Measurements from ENCODE around the gene SPTAN1. TPM values are rescaled to one million over a fixed set of nuclear protein-coding genes. Genes with fewer than 3 reads are reported as not detected.
"Not testable (repeated sequence)": the region's sequence is repeated elsewhere in the genome, so short reads cannot be mapped to it uniquely, and the experiment has no call there.

The SPTAN1 gene
- 100 to 1,000 TPM; 162 to 166 TPM for total RNA-seq

- ChIA-PET POLR2A (interaction anchor here (0.5 to 1.6 kb wide), 9 partner anchors 8 to 361 kb away, joined by 3 to 6 read pairs (median 4); partner anchors contain the start of genes CIZ1 and GLE1), CTCF (interaction anchor here (0.8 to 1.5 kb wide), 4 partner anchors 10 to 621 kb away, joined by 3 to 4 read pairs (median 3); no protein-coding TSS in a partner anchor)
Observed at GRCh38 chr9:128552153-128552743, at the start of gene SPTAN1. Gene SPTAN1 (plus strand): TSS chr9:128552587. CDS start chr9:128566741, 14,154 bp downstream.

DNA sequence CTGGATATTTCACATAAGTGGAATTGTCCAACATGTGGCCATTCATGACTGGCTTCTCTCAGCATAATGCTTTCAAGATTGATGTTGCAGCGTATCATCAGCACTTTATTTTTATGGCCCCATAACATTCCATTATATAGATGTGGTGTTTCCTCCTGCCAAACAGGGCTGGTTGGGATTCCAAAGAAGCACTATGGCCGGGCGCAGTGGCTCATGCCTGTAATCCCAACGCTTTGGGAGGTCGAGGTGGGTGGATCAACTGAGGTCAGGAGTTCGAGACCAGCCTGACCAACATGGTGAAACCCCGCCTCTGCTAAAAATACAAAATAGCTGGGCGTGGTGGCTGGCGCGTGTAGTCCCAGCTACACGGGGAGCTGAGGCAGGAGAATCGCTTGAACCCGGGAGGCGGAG, 49.0 kb upstream of the SPTAN1 start:
- POLR2A ChIA-PET, CTCF ChIA-PET: not testable (repeated sequence)

DNA sequence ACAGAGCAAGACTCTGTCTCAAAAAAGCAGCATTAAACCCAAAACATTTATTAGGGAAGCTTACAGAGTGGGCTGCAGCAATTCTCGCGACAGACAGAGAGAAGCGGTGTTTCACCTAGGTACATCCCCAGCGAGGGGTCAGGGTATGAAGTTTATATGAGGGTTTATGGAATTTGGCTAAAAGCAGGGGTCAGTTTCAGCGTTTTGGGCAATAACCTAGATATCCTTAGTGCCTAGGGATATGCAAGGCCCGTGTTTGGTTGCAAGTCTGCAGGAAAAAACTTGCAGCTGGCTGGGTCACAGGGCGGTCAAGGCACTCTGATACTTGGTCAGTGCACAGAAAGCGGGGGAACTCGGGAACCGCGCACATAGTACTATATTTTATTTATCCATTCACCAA, 48.5 kb upstream of the SPTAN1 start:
- ChIA-PET POLR2A (no interaction called here), CTCF (no interaction called here)

- ChIA-PET POLR2A (interaction anchor here (0.5 to 1.3 kb wide), 6 partner anchors 46 to 708 kb away, joined by 4 to 5 read pairs (median 4); partner anchors contain the start of genes SPTAN1 and URM1), CTCF (interaction anchor here (0.8 to 1.1 kb wide), 4 partner anchors 66 to 210 kb away, joined by 3 read pairs; no protein-coding TSS in a partner anchor)
Observed at GRCh38 chr9:128504485-128505413, 47.6 kb upstream of the SPTAN1 start, which contains the start of gene GLE1. Gene GLE1 (plus strand): TSS chr9:128504719. CDS start chr9:128504806, 87 bp downstream.

- POLR2A ChIA-PET: interaction anchor here (0.5 to 1.3 kb wide), 5 partner anchors 46 to 708 kb away, joined by 4 to 5 read pairs (median 4); partner anchors contain the start of genes SPTAN1 and URM1
- CTCF ChIA-PET: interaction anchor here (0.9 to 1.1 kb wide), 3 partner anchors 67 to 164 kb away, joined by 3 read pairs; no protein-coding TSS in a partner anchor
Observed at GRCh38 chr9:128505414-128505765, 47.0 kb upstream of the SPTAN1 start.

GRCh38 chr9:128505906-128506305, 46.5 kb upstream of the SPTAN1 start:
- POLR2A ChIA-PET, CTCF ChIA-PET: not testable (repeated sequence)

GRCh38 chr9:128512820-128513219, 39.6 kb upstream of the SPTAN1 start:
- CTCF ChIA-PET: no interaction called here
- POLR2A ChIA-PET: interaction anchor here (0.6 kb wide), 1 partner anchor 47 kb away, joined by 3 read pairs; no protein-coding TSS in a partner anchor

DNA sequence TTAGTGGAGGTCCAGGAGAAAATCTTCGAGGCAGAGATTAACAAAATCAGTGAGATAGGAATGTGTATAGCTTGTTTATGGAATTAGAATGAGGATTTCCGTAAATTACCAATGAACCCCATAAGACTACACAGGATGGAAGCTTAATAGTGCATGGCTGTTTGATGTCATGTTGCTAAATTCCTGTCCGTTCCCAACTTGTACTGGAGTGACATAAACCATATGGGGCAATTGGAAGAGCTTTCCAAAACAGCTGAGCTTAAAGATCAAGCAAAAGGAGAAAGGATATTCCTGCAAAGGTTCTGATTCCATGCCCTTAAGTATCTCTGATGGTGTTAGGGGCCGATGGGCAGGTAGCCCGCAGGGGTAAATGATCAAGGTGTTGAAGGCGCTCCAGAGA, 30.4 kb upstream of the SPTAN1 start:
- POLR2A ChIA-PET: interaction anchor here (0.7 kb wide), 1 partner anchor 158 kb away, joined by 5 read pairs; no protein-coding TSS in a partner anchor
- CTCF ChIA-PET: interaction anchor here (0.5 to 0.6 kb wide), 2 partner anchors 109 to 456 kb away, joined by 3 read pairs; no protein-coding TSS in a partner anchor

GRCh38 chr9:128523199-128523925, 29.0 kb upstream of the SPTAN1 start:
- POLR2A ChIA-PET: no interaction called here
- CTCF ChIA-PET: no interaction called here

DNA sequence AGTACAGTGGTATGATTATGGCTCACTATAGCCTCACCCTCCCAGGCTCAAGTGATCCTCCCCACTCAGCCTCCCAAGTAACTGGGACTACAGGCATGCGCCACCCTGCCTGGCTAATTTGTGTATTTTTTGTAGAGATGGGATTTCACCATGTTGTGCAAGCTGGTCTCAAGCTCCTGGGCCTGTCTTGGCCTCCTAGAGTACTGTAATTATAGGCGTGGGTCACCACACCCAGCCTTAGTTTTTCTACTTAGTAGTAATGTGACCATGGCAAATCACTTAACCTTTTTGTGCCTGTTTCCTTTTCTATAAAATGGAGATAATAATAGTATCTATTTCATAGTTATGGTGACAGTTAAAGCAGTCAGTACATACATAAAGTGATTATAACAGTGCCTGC, 25.7 kb upstream of the SPTAN1 start:
- ChIA-PET CTCF (no interaction called here), POLR2A (no interaction called here)

DNA sequence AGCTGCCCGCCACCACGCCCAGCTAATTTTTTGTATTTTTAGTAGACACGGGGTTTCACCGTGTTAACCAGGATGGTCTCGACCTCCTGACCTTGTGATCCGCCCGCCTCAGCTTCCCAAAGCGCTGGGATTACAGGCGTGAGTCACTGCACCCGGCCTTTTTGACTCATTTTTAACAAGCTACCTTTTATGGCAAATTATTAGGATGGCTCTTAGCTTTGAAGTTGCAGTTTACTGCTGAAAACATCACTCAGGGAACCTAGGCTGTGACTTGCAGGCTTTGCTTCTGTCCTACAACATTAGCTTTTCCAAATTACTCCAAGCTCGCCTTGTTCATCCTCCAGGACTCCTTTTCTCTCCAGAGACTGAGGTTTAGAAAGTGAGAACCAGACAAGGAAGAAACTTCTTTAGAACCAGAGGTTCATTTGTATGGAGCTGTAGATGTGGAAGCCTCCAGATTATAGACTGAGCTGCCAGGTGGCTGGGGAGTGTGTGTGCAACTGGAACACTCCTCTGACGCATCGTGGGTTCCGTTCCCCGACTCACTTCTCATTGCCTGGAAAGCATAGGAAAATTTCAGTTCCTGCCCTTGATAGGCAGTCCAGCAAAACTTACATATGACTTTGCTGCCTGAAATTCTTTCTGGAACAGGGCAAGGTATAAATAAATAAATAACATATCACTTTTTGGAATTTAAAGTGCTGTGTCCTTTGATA, 23.8 kb upstream of the SPTAN1 start:
- ChIA-PET CTCF (interaction anchor here (0.6 kb wide), 1 partner anchor 31 kb away, joined by 3 read pairs; no protein-coding TSS in a partner anchor), POLR2A (no interaction called here)

DNA sequence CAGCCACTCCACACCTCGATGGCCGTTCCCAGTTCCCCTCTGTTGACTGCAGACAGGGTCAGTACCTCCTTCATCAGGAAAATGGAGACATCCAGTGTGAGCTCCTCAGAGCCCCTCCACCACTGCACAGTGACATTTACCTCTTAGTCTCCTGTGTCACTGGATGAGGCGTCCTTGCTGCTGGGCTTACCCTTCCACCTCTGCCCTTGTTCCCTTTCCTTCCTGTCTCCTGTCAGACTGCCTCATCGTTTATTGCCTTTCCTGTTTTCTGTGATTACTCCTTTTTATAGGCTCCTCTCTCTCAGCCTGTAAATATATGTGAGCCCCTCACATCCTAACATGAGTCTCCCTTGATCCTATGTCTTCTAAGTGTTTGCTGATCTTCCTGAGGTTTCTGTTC, 23.2 kb upstream of the SPTAN1 start:
- POLR2A ChIA-PET: no interaction called here
- CTCF ChIA-PET: interaction anchor here (0.6 kb wide), 1 partner anchor 30 kb away, joined by 3 read pairs; no protein-coding TSS in a partner anchor

GRCh38 chr9:128532581-128532980, 19.8 kb upstream of the SPTAN1 start:
- POLR2A ChIA-PET: no interaction called here
- CTCF ChIA-PET: interaction anchor here (0.6 to 1.0 kb wide), 2 partner anchors 94 to 1205 kb away, joined by 3 to 4 read pairs; no protein-coding TSS in a partner anchor

DNA sequence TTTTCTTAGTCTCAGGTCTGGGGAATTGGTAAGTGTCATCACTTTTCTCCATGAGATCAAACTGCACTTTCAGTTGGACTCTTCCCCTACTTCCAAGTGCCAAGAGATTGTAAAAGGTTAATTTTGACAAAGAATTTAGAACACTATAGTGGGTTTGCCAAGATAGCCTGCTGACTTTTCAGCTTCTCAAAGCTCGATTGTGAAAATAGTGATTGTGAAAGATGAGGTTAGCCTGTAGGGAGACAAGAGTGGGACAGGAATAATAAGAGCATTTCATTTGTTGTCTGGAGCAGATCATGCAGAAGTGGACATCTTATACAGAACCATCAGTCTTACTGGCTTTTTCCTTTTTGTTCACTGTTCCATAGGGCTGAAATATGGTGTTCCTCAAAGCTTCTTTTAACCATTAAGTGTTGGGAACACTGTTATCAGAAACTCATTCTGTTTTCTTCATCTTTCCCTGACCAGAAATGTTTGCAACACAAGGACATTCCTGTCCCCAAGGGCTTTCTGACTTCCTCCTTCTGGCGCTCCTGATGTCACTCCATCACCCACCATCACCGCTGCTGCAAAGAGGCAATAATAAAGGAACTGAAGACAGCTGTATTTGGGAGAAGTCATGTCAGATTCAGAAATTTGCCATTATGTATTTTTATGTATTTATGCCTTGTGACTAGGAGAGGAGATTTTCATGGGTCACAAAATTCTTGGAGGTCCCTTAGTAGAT, 11.6 kb upstream of the SPTAN1 start:
- CTCF ChIA-PET: no interaction called here
- POLR2A ChIA-PET: interaction anchor here (1.1 kb wide), 1 partner anchor 11 kb away, joined by 3 read pairs; the partner anchor contains the start of gene SPTAN1

- CTCF ChIA-PET: no interaction called here
- POLR2A ChIA-PET: no interaction called here
Observed at GRCh38 chr9:128546504-128546903, 5.9 kb upstream of the SPTAN1 start.

DNA sequence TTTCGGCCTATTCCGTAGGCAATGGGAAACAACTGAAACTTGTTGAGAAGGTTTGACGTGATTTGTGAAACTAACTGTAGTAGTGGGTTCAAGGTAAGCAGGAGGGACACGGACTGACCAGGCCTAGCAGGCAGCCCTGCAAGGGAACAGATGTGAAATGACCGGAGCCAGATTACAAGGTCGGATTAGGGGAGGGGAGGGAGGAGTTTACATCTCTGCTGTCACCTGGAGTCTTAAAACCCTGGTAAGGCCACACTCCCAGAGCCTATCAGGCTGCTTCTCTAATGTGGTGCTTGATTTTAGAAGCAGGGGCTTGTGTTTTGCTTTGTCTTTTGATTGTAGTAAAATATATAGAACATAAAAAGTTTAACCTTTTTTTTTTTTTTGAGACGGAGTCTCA, 3.5 kb upstream of the SPTAN1 start:
- ChIA-PET CTCF (no interaction called here), POLR2A (no interaction called here)

- POLR2A ChIA-PET: interaction anchor here (0.6 to 1.9 kb wide), 6 partner anchors 10 to 274 kb away, joined by 3 to 5 read pairs (median 4); partner anchors contain the start of genes GLE1, GOLGA2 and SWI5
- CTCF ChIA-PET: interaction anchor here (0.6 kb wide), 2 partner anchors 488 to 1594 kb away, joined by 4 read pairs; no protein-coding TSS in a partner anchor
Observed at GRCh38 chr9:128550226-128550625, 2.2 kb upstream of the SPTAN1 start.
